IPS DF 19.7 (cell line): ENCODE results near the gene CACNB1.
A peak's percentile ranks its signal among the peaks of the same experiment; 100 is the strongest.

Experiments used
- DNase-seq: peaks from one replicate; pipeline ENCODE4 v3.0.0-alpha.2; 2013; ENCODE audit warnings: low read depth, low spot score

The CACNB1 gene

GRCh38 chr17:39204245-39204644, 6.8 kb upstream of the CACNB1 start:
- no peak for DNase-seq

GRCh38 chr17:39200957-39201510, 3.6 kb upstream of the CACNB1 start:
- no peak for DNase-seq

GRCh38 chr17:39200070-39200879, 2.8 kb upstream of the CACNB1 start, which contains the start of gene RPL19:
Gene RPL19 (plus strand): TSS chr17:39200283. CDS start chr17:39200345, 62 bp downstream.
- DNase-seq = no peak

GRCh38 chr17:39199820-39200069, 2.3 kb upstream of the CACNB1 start:
- peak; percentile 83 for DNase-seq

- DNase-seq = no peak
These were observed 707 bp upstream of the CACNB1 start for GRCh38 chr17:39198186-39198566.

- no peak for DNase-seq
These were observed 619 bp downstream of the CACNB1 start for GRCh38 chr17:39196808-39197291.

GRCh38 chr17:39196241-39196807, 1.1 kb downstream of the CACNB1 start:
- DNase-seq = no peak

GRCh38 chr17:39195568-39196160, 1.8 kb downstream of the CACNB1 start:
- DNase-seq = no peak

GRCh38 chr17:39194985-39195524, 2.4 kb downstream of the CACNB1 start:
- no peak for DNase-seq

- DNase-seq = no peak
These were observed 3.1 kb downstream of the CACNB1 start for GRCh38 chr17:39194089-39194984.

GRCh38 chr17:39193346-39193745, 4.1 kb downstream of the CACNB1 start:
- no peak for DNase-seq

- no peak for DNase-seq
These were observed 4.6 kb downstream of the CACNB1 start for GRCh38 chr17:39192901-39193300.

GRCh38 chr17:39191750-39192510, 5.5 kb downstream of the CACNB1 start:
- DNase-seq = no peak

- no peak for DNase-seq
These were observed 10.2 kb downstream of the CACNB1 start for GRCh38 chr17:39187152-39187830.

GRCh38 chr17:39186481-39187002, 10.9 kb downstream of the CACNB1 start:
- no peak for DNase-seq

GRCh38 chr17:39183720-39184119, 13.7 kb downstream of the CACNB1 start:
- DNase-seq = no peak

GRCh38 chr17:39183045-39183444, 14.4 kb downstream of the CACNB1 start:
- no peak for DNase-seq

GRCh38 chr17:39181303-39181702, 16.2 kb downstream of the CACNB1 start:
- DNase-seq = no peak

GRCh38 chr17:39178536-39178935, 18.9 kb downstream of the CACNB1 start:
- DNase-seq = no peak

GRCh38 chr17:39177256-39177655, 20.2 kb downstream of the CACNB1 start:
- DNase-seq = peak; percentile 95
